ENCODE measurements around the gene NUAK1.

The NUAK1 gene

GRCh38 chr12:106130474-106131113 lies 8.2 kb downstream of the NUAK1 start:
- H3K27me3 ChIP-seq (ENCODE audit: insufficient read depth, poor library complexity, severe bottlenecking) = peaks cover 8% of the 10 kb centered on the region
- no peak overlapping the region for H3K27ac ChIP-seq (replicated peaks)
- no peak overlapping the region for H3K4me3 ChIP-seq (replicated peaks; ENCODE audit: insufficient read depth, low read length)
- no peak for DNase-seq (ENCODE audit: low read depth in 1 of 2, low spot score in 1 of 2)
- TF ChIP-seq REST (IDR thresholded peaks at IDR 0.05; ENCODE audit: insufficient replicate concordance, low read depth) = no peak
- TF ChIP-seq SPI1 (IDR thresholded peaks at IDR 0.05; ENCODE audit: borderline replicate concordance, low read depth) = no peak
- no peak for TF ChIP-seq CTCF (IDR thresholded peaks at IDR 0.05; ENCODE audit: insufficient read depth, low read length)
- no peak for TF ChIP-seq POLR2AphosphoS5 (IDR thresholded peaks at IDR 0.05; ENCODE audit: low read depth)
- no peak for TF ChIP-seq GABPA (IDR thresholded peaks at IDR 0.05; ENCODE audit: low read depth)

- DNase-seq (ENCODE audit: low read depth in 1 of 2, low spot score in 1 of 2) = no peak
- H3K27me3 ChIP-seq (ENCODE audit: insufficient read depth, poor library complexity, severe bottlenecking) = no peaks in the 10 kb centered on the region
- TF ChIP-seq CTCF (IDR thresholded peaks at IDR 0.05; ENCODE audit: insufficient read depth, low read length) (no peak), GABPA (IDR thresholded peaks at IDR 0.05; ENCODE audit: low read depth) (no peak), POLR2AphosphoS5 (IDR thresholded peaks at IDR 0.05; ENCODE audit: low read depth) (no peak), SPI1 (IDR thresholded peaks at IDR 0.05; ENCODE audit: borderline replicate concordance, low read depth) (no peak), REST (IDR thresholded peaks at IDR 0.05; ENCODE audit: insufficient replicate concordance, low read depth) (no peak)
- no peak overlapping the region for H3K27ac ChIP-seq (replicated peaks)
- H3K4me3 ChIP-seq (replicated peaks; ENCODE audit: insufficient read depth, low read length) = no peak overlapping the region
Measured at GRCh38 chr12:106128585-106129328, 10.0 kb downstream of the NUAK1 start.

GRCh38 chr12:106127338-106128126 lies 11.2 kb downstream of the NUAK1 start:
- no peak for TF ChIP-seq POLR2AphosphoS5 (IDR thresholded peaks at IDR 0.05; ENCODE audit: low read depth)
- TF ChIP-seq SPI1 (IDR thresholded peaks at IDR 0.05; ENCODE audit: borderline replicate concordance, low read depth) = no peak
- no peak for TF ChIP-seq GABPA (IDR thresholded peaks at IDR 0.05; ENCODE audit: low read depth)
- TF ChIP-seq REST (IDR thresholded peaks at IDR 0.05; ENCODE audit: insufficient replicate concordance, low read depth) = no peak
- TF ChIP-seq CTCF (IDR thresholded peaks at IDR 0.05; ENCODE audit: insufficient read depth, low read length) = no peak
- H3K4me3 ChIP-seq (replicated peaks; ENCODE audit: insufficient read depth, low read length) = no peak overlapping the region
- H3K27ac ChIP-seq (replicated peaks) = no peak overlapping the region

More at GRCh38 chr12:106127338-106128126, 11.2 kb downstream of the NUAK1 start:
- no peaks in the 10 kb centered on the region for H3K27me3 ChIP-seq (ENCODE audit: insufficient read depth, poor library complexity, severe bottlenecking)
- DNase-seq (ENCODE audit: low read depth in 1 of 2, low spot score in 1 of 2) = no peak
